Sigmoid colon (tissue), 4 donors: ENCODE data around the gene OCIAD2.

Experiments
- CTCF ChIP-seq, 4 experiments: fragments of 450-650 bp in 3 of 4; fragments of 200-600 bp in 1 of 4; IDR thresholded peaks; one replicate each; pipeline ENCODE4 v1.5.1; 2016 to 2019; ENCODE audit warnings: antibody characterized with exemption in 4 of 4, mild to moderate bottlenecking in 3 of 4, moderate library complexity in 2 of 4
- EP300 ChIP-seq, 4 donors: sonication (generic); formaldehyde crosslinking; IDR thresholded peaks; one replicate each; pipeline ENCODE4 v1.6.1; 2017; ENCODE audit warnings: antibody characterized with exemption in 4 of 4

DNA sequence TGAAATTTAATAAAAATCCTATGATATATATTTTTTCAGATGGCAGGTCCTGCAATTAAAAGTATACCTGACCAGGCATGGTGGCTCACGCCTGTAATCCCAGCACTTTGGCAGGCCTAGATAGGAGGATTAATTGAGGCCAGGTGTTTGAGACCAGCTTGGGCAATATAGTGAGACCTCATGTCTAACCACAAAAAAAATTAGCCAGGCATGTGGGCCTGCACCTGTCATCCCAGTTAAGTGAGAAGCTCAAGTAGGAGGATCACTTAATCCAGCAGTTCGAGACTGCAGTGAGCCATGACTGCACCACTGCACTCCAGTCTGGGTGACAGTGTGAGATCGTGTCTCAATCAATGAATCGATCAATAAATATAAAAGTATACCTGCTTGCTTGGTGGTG, 2.5 kb downstream of the OCIAD2 start:
- TF ChIP-seq EP300 (IDR thresholded peaks at IDR 0.05) (no peak), CTCF (IDR thresholded peaks at IDR 0.05) (no peak)
